GM18507 (cell line): Measurements from ENCODE around the gene MAPK8IP3.
"Not testable (repeated sequence)": the region's sequence is repeated elsewhere in the genome, so short reads cannot be mapped to it uniquely, and the experiment has no call there.

ENCODE experiments used
- DNase-seq: peaks from one replicate; pipeline ENCODE4 v3.0.0; 2011; ENCODE audit warnings: low read depth; ENCODE audit not compliant: insufficient read length; ENCODE audit errors: extremely low spot score
- FAIRE-seq: peaks from 2 replicates; lab custom pipeline; 2011; peaks lifted over from hg19 to GRCh38; lab: Jason Lieb, UNC

The MAPK8IP3 gene

DNA sequence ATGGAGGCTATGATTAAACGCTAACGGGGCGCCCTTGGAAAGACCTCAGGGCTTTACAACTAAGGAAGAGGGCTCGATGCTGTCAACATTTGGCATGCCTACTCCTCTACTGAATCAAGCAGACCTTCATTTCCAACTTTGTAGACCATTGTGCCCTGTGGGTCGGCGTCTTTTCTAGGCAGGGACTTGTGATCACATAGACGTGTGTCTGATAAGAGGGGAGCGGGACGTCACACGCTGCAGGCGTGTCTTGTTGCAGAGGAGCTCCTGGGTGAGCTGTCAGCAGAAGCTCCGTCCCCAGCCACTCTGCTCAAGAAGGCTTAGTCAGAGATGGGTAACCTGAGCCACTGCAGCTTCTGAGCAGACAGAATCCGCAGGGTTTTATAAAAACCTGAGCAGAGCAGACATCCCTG lies 2.8 kb downstream of the MAPK8IP3 start:
- no peak for DNase-seq
- no peak for FAIRE-seq

DNA sequence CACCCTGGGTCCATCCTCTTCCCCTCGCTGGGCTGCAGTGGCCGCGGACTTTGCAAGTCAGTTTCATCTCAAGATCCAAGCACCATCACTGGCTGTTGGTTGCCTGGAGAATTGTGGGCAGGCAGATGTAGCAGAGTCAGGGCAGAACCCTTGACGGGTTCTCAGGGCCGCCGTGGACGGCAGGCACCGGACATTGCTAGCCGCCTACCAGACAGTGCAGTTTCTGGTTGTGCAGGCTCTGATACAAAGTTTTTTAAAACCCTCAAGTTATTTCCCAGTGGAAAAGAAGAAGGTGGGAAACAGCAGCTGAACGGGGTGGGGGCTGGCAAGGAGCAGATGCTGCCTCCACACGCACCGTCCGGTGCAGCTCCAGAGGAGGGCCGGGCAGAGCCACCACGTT lies 3.4 kb downstream of the MAPK8IP3 start:
- no peak for FAIRE-seq
- DNase-seq = no peak

DNA sequence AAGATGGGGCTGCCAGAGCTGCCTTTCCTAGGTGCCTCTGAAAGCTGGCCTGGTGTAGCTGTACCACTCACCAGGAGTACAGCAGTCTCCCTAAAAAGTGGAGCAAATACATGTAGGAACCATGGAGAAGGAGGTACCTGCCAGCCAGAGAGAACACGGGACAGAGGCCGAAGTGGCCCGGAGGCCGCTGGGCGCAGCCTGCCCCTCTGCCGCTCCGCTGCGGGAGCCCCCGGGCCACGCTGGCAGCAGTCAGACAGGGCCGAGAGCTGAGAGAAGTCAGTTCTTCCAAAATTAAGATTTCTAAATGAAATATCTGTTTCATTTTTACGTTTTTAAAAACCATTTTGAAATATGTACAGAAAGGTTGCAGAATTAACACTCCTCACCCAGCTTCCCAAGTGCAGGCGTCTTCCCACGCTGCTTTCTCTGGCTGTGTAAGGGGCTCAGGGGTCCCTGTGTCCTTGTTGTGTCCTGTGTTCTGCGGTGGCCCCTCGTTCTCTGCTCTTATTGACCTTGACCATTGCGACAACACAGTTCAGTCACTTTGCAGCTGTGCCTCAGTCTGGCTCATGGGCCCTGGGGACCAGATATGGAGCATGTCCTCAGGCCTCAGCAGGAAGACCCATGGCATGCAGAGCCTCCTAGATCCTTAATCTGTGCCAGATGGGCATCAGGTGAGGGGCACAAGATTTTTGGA lies 5.0 kb downstream of the MAPK8IP3 start:
- FAIRE-seq = no peak
- DNase-seq = no peak

DNA sequence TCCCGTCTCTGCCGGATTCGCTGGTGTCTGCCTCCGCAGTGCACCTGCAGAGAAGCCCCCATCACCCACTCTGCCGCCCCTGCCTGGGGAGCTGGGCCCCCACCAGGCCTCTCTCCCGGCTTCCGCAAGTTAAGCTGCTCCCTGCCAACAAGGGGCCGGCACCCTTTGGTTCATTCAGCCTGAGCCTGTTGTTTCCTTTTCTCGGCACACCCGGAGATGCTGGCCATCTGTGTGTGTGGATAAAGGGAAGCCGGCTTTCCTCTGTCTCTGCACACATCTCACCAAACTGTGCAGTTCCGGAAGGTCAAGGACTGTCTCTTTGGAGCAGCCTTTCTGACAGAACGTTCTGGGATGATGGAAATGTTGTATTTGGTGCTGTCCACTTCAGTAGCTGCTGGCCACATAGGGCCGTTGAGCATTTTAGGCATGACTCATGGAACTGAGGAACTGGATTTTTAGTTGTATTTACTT lies 6.8 kb downstream of the MAPK8IP3 start:
- no peak for FAIRE-seq
- no peak for DNase-seq

DNA sequence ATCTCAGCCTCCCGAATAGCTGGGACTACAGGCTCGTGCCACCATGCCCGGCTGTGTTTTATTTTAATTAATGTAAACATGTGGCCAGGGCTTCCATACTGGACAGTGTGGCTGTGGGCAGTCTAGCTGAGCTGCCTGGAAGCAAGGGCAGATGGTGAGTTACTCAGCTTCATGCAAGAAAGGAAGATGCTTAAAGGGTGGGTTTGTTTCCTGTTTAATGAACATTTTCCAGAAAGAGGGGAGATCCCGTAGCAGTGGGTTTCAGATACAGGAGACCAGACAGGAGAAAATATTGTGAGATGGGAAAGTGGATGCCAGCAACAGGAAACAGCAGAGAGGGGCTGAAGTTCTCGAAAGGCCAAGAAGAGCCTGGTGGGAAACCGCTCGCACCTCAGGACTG lies 7.3 kb downstream of the MAPK8IP3 start:
- FAIRE-seq (no peak), DNase-seq (no peak)

DNA sequence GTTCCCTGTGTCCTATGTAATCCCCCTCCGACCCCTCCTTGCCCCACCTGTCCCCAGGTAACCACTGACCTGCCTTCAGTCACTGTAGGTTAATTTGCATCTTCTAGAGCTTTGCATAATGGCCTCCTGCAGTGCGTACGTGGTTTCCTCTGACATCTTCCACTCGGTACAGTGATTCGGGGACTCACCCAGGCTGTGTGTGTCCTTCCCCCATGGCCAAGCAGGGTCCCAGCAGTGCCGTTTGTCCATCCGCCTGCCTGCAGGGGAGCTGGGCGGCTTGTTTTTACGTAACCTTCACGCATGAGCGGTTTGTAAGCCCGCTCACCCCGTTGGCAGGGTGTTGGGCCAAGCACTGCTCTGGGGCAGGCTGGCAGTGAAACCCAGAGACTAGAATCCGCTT lies 7.9 kb downstream of the MAPK8IP3 start:
- FAIRE-seq (peak; percentile 81), DNase-seq (no peak)

DNA sequence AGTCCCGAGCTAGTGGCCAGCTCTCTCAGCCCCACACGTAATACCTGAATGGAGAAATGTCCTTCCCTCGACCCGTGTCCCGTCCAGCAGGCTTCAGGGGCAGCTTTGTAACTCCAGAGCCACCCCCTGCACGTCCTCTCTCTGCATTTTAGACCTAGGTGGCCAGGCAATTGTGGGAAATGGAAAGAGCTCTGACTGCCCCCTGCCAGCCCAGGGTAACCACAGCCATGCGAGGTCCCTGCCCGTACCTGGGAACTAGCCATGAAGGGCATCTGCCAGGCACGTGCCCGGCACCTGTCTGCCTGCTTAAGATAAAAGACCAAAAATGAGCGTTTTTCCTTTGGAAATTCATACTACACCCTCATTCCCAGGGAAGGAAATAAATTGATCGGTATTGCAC lies 9.2 kb downstream of the MAPK8IP3 start:
- DNase-seq = no peak

DNA sequence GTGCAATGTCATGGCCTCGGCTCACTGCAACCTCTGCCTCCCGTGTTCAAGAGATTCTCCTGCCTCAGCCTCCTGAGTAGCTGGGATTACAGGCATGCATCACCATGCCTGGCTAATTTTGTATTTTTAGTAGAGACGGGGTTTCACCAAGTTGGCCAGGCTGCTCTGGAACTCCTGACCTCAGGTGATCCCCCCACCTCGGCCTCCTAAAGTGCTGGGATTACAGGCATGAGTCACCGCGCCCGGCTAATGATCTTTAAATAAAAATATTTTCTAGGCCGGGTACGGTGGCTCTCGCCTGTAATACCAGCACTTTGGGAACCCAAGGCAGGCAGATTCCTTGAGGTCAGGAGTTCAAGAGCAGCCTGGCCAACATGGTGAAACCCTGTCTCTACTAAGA lies 12.2 kb downstream of the MAPK8IP3 start:
- not testable (repeated sequence) for DNase-seq, FAIRE-seq

More for the DNA sequence above, 9.2 kb downstream of the MAPK8IP3 start:
- FAIRE-seq = no peak

DNA sequence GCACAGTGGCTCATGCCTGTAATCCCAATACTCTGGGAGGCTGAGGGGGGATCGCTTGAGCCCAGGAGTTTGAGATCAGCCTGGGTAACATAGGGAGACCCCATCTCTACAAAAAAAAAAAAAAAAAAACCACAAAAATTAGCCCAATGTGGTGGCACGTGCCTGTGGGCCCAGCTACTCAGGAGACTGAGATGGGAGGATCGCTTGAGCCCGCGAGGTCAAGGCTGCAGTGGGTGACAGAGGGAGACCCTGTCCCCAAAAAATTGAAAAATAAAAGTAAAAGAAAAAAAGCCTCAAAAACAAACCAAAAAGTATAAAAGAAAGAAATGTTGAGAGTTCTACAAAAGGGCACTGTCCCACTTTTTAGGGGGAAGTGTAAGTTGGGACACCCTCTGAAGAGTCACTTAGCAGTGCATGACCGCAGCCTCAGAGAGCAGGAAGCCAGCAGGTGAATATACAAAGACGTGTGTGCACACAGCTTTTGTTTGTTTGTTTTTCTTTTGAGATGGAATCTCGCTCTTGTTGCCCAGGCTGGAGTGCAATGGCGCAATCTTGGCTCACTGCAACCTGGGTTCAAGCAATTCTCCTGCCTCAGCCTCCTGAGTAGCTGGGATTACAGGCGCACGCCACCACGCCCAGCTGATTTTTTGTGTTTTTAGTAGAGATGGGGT lies 13.7 kb downstream of the MAPK8IP3 start:
- DNase-seq = not testable (repeated sequence)
- peak; percentile 21 for FAIRE-seq

DNA sequence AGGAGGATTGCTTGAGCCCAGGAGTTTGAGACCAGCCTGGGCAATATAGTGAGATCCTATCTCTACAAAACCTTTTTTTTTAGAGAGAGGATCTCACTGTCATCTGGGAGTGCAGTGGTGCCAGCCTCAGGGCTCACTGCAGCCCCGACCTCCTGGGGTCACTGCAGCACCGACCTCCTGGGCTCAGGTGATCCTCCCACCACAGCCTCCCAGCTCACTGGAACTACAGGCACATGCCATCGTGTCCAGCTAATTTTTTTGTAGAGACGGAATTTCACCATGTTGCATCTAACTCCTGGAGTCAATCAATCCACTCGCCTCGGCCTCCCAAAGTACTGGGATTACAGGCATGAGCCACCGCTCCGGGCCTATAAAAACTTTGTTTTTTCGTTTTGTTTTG lies 15.4 kb downstream of the MAPK8IP3 start:
- DNase-seq (no peak), FAIRE-seq (no peak)

DNA sequence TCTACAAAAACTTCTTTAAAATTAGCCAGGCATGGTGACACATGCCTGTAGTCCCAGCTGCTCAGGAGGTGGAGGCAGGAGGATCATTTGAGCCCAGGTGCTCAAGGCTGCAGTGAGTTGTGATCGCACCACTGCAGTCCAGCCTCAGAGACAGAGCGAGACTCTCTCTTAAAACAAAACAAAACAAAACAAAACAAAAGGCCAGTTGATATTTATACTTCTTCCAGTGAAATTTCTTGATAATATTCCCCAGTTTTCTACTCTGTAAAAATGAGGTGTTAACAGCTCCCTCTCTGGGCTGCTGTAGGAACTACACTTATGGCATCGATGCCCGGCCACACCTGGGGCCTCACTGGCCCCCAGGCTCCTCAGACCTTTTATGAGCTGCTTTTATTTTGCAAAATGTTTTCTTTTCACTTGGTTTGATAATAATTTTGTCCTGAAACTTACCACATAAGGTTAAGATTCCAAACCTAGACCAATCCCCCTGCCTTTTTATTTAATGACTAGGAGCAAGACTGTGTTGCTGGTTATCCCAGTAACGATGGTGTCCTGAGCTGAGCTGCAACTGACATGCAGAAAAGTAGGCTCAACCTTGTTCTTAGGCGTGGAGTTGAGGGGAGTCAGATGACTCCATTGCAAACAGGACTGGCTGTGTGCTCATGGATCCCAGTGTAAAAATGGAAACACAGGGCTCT lies 17.6 kb downstream of the MAPK8IP3 start:
- DNase-seq (no peak), FAIRE-seq (peak; percentile 60)

DNA sequence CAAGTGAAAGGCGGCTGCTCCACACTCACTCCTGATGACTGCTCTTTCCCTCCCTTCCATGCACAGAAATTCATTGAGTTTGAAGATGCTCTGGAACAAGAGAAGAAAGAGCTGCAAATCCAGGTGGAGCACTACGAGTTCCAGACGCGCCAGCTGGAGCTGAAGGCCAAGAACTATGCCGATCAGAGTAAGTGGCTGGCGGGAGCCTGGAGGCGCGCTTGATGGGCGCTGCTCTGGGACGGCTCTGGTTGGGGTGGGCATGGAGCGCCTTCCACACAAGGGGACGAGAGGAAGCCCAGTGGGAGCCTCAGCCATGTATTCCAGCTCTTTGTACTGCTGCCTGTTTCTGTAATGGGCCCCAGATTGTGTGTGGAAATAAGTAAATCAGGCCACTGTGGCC lies 18.5 kb downstream of the MAPK8IP3 start:
- FAIRE-seq = no peak
- no peak for DNase-seq

DNA sequence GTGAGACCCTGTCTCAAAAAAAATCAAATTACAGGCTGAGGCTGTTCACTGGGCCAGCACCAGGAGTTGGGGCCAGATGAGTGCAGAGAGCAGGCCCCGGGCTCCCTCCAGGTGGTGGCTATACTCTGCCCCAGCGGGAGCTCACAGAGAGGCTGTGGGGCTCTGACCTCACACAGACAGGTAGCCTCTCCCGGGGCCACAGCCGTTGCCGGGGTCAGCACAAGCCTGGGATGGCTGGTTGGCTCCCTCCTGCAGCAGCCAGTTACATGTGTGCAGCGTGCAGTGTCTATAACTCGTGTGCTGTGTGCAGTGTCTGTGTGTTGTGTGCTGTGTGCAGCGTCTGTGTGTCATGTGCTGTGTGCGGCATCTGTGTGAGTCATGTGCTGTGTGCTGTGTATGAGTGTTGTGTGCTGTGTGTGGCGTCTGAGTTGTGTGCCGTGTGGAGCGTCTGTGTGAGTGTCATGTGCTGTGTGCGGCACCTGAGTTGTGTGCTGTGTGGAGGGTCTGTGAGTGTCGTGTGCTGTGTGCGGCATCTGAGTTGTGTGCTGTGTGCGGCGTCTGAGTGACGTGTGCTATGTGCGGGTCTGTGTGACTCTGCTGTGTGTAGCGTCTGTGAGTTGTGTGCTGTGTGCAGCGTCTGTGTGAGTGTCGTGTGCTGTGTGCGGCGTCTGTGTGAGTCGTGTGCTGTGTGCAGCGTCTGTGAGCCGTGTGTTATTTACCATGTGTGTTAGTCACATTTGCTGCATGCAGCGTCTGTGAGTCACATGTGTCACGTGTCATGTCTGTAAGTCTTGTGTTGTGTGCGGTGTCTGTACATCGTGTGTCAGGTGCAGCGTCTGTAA lies 20.9 kb downstream of the MAPK8IP3 start:
- FAIRE-seq (no peak), DNase-seq (no peak)

DNA sequence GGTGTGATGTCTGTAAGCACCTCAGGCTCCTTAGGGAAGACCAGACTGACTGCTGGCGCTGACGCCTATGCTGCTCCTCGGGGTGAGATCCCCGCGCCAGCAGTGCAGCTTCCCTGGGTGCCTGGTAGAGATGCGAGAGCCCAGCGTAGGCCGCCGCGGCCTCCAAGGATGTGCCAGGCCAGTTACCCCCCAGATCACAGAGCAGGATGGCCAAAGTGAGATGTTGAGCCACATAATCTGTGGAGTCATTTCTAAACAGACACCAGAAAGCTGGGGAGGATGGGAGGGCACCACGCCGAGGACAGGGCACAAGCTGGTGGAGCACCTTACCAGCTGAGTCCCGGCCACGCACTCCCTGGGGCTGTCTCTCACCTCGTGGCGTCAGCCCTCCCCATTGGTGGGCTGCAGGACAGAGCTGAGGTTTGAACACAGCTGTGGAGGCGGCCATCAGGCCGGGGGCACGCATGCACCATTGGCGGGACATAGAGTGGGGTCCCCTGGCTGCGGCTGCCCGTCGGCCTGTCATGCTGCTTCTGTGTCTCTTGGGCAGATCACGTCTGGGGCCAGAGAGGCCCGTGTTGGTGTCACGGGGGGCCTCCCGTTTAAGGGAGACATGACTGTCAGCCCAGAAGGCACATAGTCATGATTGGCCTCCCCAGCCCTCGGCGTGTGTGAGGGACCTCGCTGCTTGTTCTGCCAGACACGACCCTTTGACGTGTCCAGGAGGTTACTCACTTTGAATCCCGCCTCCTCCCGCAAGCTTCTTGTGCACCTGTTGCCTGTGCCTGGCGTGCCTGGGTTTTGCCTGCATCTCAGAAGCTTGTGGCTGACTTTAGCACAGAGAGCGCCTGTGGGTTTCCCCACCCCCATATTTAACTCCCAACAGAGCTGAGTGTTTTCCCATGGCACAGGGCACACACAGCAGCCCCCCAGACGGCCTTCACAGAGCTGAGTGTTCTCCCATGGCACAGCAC lies 21.9 kb downstream of the MAPK8IP3 start:
- DNase-seq (no peak), FAIRE-seq (no peak)

DNA sequence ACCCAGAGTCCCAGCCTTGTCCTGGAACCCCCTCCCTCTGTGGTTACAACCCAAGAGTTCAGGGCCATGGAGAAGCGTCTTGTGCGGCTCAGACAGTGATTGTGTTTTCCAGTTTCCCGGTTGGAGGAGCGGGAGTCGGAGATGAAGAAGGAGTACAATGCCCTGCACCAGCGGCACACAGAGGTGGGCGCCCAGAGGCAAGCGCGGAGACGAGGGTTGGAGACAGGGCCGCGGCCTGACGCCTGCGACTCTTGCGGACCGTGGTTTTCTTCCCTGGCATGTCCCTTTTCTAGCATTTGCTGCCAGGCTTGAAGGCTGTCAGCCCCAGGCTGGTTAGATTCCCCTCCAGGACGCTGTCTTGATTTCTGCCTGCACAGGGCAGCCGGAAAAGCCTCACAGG lies 23.0 kb downstream of the MAPK8IP3 start:
- DNase-seq (no peak), FAIRE-seq (no peak)

DNA sequence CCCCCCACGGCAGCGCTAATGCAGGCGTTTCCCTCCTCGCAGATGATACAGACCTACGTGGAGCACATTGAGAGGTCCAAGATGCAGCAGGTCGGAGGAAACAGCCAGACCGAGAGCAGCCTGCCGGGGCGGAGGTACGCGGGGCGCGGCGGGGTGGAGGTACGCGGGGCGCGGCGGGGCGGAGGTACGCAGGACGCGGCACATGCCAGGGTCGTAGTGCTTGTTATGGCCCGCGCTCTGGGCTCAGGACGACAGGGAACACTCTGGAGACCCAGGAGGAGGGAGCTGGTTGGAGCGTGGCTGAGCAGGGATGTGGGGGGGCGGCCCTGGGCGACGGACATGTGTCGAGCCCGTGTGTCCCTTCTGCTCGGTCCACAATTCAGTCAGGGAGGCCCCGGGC lies 23.4 kb downstream of the MAPK8IP3 start:
- DNase-seq (no peak), FAIRE-seq (no peak)

DNA sequence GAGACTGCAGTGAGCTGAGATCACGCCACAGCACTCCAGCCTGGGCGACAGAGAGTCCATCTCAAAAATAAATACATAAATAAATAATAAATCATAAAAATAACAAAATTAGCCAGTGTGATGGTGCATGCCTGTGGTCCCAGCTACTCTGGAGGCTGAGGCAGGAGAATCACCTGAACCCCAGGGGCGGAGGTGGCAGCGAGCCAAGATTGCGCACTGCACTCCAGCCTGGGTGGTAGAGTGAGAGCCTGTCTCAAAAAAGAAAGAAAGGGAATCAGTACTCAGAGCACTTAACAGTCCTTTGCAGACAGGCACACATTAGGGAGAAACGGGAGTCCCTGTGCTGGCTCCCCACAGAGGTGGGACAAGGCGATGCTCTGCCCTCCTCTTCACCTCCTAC lies 25.1 kb downstream of the MAPK8IP3 start:
- no peak for DNase-seq
- no peak for FAIRE-seq

DNA sequence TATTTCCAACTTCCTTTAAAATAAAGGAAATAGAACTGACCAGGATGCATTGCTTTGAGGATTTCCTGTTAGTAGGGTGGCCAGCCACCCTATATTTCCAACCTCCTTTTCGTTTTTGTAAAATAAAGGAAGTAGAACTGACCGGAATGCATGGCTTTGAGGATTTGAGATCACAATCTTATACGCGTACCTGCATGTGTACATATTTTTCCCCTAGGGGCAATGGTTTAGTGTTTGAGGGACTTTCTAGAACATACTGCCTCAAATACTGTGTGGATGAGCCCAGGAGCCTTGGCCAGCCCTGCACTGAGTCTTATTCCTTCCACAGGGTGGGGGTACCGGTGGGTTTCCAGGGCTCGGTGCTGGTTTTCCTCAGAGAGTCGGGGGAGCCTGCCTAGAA lies 25.6 kb downstream of the MAPK8IP3 start:
- FAIRE-seq (no peak), DNase-seq (no peak)

DNA sequence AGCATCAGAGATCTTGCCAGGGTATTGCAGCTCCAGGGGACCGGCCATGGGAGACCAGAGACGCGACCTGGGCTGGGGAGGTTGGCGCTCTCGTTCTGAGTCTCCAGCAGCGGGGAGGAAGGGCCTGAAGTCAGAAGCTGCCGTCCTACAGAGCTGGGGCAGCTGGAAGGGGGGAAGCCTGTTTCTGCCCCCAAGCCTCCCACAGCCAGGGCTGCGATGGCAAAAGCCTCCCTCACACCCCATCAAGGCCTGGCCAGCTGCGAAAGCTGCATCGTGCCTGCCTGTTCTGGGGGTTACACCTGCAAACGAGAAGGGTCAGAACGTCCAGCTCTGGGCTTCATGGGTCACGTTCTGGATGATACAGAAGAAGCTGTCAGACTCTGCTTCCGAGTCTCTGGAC lies 26.1 kb downstream of the MAPK8IP3 start:
- FAIRE-seq (no peak), DNase-seq (no peak)
